ENCODE data around the gene LRRC66.

The LRRC66 gene, protein sequence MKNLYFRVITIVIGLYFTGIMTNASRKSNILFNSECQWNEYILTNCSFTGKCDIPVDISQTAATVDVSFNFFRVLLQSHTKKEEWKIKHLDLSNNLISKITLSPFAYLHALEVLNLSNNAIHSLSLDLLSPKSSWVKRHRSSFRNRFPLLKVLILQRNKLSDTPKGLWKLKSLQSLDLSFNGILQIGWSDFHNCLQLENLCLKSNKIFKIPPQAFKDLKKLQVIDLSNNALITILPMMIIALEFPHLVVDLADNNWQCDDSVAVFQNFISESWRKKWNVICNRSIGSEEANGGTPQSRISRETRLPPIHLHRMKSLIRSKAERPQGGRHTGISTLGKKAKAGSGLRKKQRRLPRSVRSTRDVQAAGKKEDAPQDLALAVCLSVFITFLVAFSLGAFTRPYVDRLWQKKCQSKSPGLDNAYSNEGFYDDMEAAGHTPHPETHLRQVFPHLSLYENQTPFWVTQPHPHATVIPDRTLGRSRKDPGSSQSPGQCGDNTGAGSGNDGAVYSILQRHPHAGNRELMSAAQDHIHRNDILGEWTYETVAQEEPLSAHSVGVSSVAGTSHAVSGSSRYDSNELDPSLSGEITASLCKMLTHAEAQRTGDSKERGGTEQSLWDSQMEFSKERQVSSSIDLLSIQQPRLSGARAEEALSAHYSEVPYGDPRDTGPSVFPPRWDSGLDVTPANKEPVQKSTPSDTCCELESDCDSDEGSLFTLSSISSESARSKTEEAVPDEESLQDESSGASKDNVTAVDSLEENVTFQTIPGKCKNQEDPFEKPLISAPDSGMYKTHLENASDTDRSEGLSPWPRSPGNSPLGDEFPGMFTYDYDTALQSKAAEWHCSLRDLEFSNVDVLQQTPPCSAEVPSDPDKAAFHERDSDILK

DNA sequence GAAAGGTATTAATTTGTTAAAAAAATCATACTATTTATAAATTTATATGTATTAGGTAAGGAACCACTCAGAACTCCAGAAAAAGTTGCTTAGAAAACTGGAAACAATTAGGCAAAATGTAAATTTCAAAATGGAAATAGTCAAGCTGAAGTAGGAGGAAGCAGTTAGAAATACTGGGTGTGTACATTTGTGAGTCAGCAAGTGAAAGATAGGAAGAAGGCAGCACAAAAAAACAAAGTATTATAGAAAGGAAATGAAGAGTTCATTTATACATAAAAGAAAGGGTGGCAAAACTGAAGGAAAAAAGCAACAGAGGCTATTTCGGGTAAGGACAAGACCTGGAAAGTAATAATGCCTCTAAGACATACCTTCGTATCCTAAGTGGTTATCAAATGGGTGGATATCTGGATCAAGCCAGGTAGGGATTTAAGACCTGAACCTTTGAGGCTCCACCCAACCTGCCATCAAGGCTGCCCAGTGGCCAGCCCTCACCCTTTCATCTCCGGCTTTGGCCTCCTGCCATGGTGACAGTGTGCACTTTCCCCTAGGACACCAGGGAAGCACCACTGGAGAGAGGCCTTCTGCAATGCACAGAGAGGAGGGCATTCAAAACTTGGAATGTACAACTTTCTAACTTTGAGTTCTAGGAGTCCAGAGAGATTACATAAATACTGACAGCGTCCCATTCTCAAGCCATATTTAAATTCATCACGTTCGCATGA lies at the start of gene LRRC66:
LRRC66 (minus strand) TSS at position 428 of the 722 bp plus-strand sequence. CDS start 2,750 bp downstream, outside the sequence.
- Histone ChIP-seq H3K4me3 (no peak within 1 kb of the TSS), H3K36me3 (replicated peaks) (peaks cover 13% of the 10 kb centered on the region), H3K9me3 (no peaks in the 10 kb centered on the region), H3K27me3 (ENCODE audit: low read depth) (no peaks in the 10 kb centered on the region), H3K4me1 (no peaks in the 10 kb centered on the region)
- no peak for DNase-seq (ENCODE audit: low spot score in 2 of 2)
- in situ Hi-C loops (cut with MboI; ENCODE audit: low sequenced_read_pairs): no loop called here

DNA sequence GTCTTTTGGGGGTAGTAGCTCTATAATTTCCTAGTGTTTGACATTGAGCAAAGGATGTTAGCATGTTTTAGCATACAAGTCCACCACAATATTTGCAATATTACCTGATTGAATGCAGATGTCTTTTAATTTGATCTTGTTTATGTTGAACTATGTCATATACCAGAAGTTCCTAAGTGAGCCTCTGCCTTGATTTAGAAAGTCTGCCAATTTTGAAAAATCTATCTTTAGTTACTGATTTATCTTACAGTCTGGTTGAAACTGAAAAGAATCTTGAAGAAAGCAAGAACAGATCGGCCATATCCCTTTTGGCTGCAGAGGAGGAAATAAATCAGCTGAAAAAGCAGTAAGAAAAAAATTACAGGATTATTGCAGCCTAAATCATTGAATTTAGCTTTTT lies 49.4 kb upstream of the LRRC66 start:
- Histone ChIP-seq H3K36me3 (replicated peaks) (no peaks in the 10 kb centered on the region), H3K4me3 (no peak overlapping the region), H3K27me3 (ENCODE audit: low read depth) (no peaks in the 10 kb centered on the region), H3K4me1 (no peaks in the 10 kb centered on the region), H3K9me3 (no peaks in the 10 kb centered on the region)
- in situ Hi-C loops (cut with MboI; ENCODE audit: low sequenced_read_pairs): no loop called here
- DNase-seq (ENCODE audit: low spot score in 2 of 2): no peak

DNA sequence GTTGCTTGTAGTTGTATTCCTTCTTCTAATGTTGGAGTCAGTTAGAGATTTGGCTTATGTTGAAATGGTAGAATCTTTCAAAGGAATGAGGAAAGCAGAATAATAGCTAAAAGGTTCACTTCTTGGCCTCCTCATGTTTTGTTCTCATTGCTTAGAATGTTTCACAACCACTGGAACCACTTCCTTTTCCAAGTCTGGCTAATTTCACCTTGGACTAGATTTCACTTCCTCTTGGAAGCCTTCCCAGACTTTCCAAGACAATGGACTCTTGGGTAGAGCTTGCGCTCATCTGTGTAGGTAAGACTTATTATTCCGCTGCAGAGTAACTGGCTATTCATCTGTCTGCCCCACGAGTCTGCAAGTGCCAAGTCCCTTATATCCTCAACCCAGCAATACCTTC lies 39.2 kb upstream of the LRRC66 start:
- in situ Hi-C loops (cut with MboI; ENCODE audit: low sequenced_read_pairs): no loop called here
- H3K4me1 ChIP-seq: no peaks in the 10 kb centered on the region
- no peak overlapping the region for H3K4me3 ChIP-seq
- no peaks in the 10 kb centered on the region for H3K36me3 ChIP-seq (replicated peaks)
- DNase-seq (ENCODE audit: low spot score in 2 of 2): no peak
- H3K9me3 ChIP-seq: no peaks in the 10 kb centered on the region
- no peaks in the 10 kb centered on the region for H3K27me3 ChIP-seq (ENCODE audit: low read depth)

DNA sequence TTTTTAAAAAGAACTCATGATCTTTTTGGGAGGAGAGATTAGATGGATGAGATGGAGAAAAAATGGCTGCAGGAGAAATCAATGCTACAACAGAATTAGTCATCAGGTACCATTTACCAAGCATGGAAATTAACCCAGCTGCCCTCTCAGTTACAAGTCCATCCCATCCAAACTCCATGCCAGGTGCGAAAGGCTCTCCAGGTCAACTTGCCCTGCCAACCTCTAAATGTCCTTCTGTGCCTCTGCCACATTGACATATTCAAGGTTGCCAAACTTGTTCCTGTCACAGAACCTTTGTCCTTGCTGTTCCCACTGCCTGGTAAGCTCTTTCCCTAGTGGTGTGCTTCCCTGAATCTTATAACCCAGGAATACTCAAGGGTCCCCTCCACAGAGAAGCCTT lies 38.1 kb upstream of the LRRC66 start:
- H3K36me3 ChIP-seq (replicated peaks): no peaks in the 10 kb centered on the region
- no peak overlapping the region for H3K4me3 ChIP-seq
- H3K4me1 ChIP-seq: no peaks in the 10 kb centered on the region

DNA sequence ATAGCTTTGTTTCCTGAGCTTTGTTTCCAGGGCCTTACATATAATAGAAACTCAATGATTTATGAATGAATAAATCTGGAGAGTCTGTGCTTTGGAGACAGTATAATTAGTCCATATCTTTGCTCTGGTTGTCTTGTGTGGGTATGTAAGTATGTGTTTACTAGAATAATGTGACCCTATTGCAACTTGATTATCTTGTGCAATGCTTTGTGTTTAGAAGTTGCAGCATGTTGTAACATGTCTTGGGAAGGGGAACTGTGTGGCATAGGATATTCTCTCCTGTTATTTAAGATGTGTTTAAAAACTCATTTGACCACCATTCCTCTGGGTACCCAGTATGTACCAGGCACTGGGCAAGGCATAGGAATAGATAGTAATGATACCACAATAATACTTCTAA lies 37.0 kb upstream of the LRRC66 start:
- DNase-seq (ENCODE audit: low spot score in 2 of 2): no peak
- H3K4me3 ChIP-seq: no peak overlapping the region
- no peaks in the 10 kb centered on the region for H3K36me3 ChIP-seq (replicated peaks)
- H3K9me3 ChIP-seq: no peaks in the 10 kb centered on the region
- no peaks in the 10 kb centered on the region for H3K27me3 ChIP-seq (ENCODE audit: low read depth)
- H3K4me1 ChIP-seq: no peaks in the 10 kb centered on the region
- in situ Hi-C loops (cut with MboI; ENCODE audit: low sequenced_read_pairs): no loop called here

More for the DNA sequence above, 38.1 kb upstream of the LRRC66 start:
- H3K9me3 ChIP-seq: no peaks in the 10 kb centered on the region
- no peak for DNase-seq (ENCODE audit: low spot score in 2 of 2)
- H3K27me3 ChIP-seq (ENCODE audit: low read depth): no peaks in the 10 kb centered on the region
- in situ Hi-C loops (cut with MboI; ENCODE audit: low sequenced_read_pairs): no loop called here

DNA sequence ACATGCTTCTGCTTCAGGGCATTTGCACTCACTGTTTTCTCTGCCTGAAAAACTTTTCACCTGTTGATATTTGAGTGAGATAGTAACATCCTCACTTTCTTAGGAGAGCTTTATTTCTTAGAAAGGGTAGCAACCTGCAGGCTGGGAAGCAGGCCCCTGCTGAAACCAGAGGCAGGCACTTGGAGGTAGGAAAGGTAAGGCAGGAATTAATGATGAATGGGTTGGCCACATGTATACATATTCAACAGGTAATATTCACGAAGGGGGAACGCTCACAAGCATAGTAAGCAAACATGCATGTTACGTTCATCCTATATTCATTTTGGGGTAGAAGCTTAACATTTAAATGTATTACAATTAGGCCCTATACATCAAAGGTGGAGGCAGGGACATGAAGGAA lies 34.1 kb upstream of the LRRC66 start:
- Histone ChIP-seq H3K4me1 (no peaks in the 10 kb centered on the region), H3K27me3 (ENCODE audit: low read depth) (no peaks in the 10 kb centered on the region), H3K9me3 (no peaks in the 10 kb centered on the region; the same call in 1 of the 2 replicates), H3K36me3 (replicated peaks) (no peaks in the 10 kb centered on the region), H3K4me3 (no peak overlapping the region)
- no peak for DNase-seq (ENCODE audit: low spot score in 2 of 2)
- in situ Hi-C loops (cut with MboI; ENCODE audit: low sequenced_read_pairs): no loop called here

DNA sequence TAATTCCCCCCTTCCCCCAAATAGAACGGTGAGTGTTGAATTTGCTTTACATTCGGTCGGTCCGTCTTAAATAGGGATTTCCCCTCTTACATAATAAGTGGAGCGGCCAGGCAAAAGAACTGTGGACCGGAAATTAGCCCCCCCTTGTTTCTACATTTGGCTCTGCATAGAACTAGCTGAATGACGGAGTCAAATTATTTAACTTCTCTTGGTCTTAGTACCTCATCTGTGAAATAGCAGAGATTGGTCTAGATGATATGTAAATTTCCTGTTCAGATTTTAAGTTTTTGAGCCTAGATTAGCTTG lies 32.3 kb upstream of the LRRC66 start:
- Histone ChIP-seq H3K4me1 (peaks cover 12% of the 10 kb centered on the region), H3K36me3 (replicated peaks) (no peaks in the 10 kb centered on the region), H3K27me3 (ENCODE audit: low read depth) (no peaks in the 10 kb centered on the region), H3K9me3 (peaks cover 2% of the 10 kb centered on the region; the same call in 1 of the 2 replicates), H3K4me3 (no peak overlapping the region)
- no peak for DNase-seq (ENCODE audit: low spot score in 2 of 2)
- in situ Hi-C loops (cut with MboI; ENCODE audit: low sequenced_read_pairs): no loop called here

DNA sequence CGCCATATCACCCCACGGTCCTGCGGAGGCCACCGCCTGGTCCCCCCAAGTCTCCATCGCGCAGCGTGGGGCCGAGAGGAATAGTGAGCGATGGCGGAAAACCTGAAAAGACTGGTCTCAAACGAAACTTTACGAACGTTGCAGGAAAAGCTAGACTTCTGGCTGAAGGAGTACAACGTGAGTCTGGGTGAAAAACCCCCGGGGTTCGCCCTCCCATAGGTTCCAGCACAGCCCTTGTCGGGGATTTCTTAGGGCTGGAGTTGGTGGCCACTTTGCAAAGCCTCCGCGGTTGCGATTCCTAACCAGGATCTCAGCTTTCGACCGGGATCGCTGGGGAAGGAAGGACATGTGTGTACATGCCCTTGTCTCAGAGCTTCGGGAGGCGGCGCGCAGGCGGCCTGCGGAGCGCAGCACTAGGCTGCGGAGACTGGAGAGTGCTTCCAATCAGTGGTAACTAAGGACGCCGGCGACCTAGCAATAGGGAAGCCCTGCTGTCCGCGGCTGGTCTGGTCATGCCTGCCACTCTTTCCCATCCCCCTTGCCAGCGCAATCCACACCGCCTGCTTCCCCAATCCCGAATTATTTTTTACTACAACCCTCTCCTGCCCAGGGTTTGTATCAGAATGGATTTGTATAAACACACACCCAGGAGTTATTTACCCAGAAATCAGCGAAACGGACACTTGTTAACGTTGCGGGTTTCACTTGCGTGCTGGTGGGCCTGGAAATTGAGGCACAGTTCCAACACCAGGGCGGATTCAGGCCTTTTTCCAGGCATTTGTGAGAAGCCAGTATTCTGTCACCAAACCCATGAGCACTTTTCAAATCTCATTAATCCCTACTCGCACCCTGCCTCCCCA lies 31.7 kb upstream of the LRRC66 start:
- H3K4me1 ChIP-seq: peaks cover 12% of the 10 kb centered on the region
- in situ Hi-C loops (cut with MboI; ENCODE audit: low sequenced_read_pairs): no loop called here
- peaks cover 2% of the 10 kb centered on the region; the same call in 1 of the 2 replicates for H3K9me3 ChIP-seq
- H3K36me3 ChIP-seq (replicated peaks): no peaks in the 10 kb centered on the region
- H3K27me3 ChIP-seq (ENCODE audit: low read depth): no peaks in the 10 kb centered on the region
- DNase-seq (ENCODE audit: low spot score in 2 of 2): peak in 1 of 2 experiments; percentile 24
- H3K4me3 ChIP-seq: no peak overlapping the region

DNA sequence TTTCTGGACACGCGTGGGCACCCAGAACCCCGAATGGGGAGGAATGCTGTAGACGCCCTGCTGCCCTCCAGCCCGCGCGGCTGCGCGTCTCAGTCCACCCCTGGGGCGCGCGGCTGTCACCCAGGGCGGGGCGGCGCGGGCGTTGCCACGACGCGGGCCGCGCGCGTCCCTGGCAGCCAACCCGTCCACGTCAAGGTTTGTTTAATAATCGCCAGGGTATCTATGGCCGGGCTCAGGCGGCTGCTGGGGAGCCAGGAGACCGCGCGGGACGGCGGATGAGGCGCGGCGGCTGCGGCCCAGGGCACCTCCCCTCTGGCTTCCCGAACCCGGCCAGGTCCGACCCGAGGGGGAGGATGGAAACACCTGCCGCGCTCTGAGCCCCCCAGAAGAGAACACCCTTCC lies 31.1 kb upstream of the LRRC66 start, which contains the start of gene SPATA18:
SPATA18 (plus strand) TSS at position 92 of the 402 bp plus-strand sequence. CDS start 401 bp downstream, outside the sequence.
- H3K27me3 ChIP-seq (ENCODE audit: low read depth): no peaks in the 10 kb centered on the region
- in situ Hi-C loops (cut with MboI; ENCODE audit: low sequenced_read_pairs): no loop called here
- DNase-seq (ENCODE audit: low spot score in 2 of 2): no peak
- H3K4me3 ChIP-seq: no peak within 1 kb of the TSS
- peaks cover 12% of the 10 kb centered on the region for H3K4me1 ChIP-seq
- peaks cover 2% of the 10 kb centered on the region; the same call in 1 of the 2 replicates for H3K9me3 ChIP-seq
- H3K36me3 ChIP-seq (replicated peaks): no peaks in the 10 kb centered on the region

DNA sequence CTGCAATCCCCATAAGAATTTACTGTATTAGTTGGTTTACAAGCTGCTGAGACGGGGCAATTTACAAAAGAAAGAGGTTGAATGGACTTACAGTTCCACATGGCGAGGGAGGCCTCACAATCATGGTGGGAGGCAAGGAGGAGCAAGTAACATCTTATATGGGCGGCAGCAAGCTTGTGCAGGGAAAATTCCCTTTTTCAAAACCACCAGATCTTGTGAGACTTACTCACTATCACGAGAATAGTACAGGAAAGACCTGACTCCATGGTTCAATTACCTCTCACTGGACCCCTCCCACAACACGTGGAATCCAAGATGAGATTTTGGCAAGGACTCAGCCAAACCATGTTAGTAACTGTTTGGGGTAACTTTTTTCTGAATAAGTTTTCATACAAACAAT lies 29.1 kb upstream of the LRRC66 start:
- Histone ChIP-seq H3K27me3 (ENCODE audit: low read depth) (no peaks in the 10 kb centered on the region), H3K9me3 (peaks cover 2% of the 10 kb centered on the region; the same call in 1 of the 2 replicates), H3K36me3 (replicated peaks) (no peaks in the 10 kb centered on the region), H3K4me1 (peaks cover 12% of the 10 kb centered on the region), H3K4me3 (no peak overlapping the region)
- no peak for DNase-seq (ENCODE audit: low spot score in 2 of 2)
- in situ Hi-C loops (cut with MboI; ENCODE audit: low sequenced_read_pairs): no loop called here

DNA sequence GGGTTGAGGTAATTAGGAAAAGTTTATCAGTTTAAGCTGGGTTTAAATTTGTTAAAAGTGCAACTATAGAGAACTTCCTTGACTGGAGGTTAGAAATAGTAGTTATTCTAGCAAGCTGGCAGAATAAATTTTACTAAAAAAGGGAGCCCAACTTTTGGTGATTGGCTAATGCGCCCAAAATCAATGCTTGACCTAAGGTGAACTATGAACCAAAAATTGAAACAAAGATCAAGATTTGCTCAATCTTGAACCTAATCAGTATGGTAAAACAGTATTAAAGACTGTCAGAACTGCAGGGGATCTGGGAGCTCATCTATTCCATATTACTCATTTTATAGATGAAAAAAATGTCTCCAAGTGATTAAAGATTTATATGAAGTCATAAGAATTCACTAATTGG lies 24.9 kb upstream of the LRRC66 start:
- 0 out of 2 replicates have a peak, but pooled peaks cover 2% of the 10 kb centered on the region for H3K9me3 ChIP-seq
- in situ Hi-C loops (cut with MboI; ENCODE audit: low sequenced_read_pairs): no loop called here
- no peak for DNase-seq (ENCODE audit: low spot score in 2 of 2)
- H3K4me3 ChIP-seq: no peak overlapping the region
- H3K4me1 ChIP-seq: peaks cover 12% of the 10 kb centered on the region
- no peaks in the 10 kb centered on the region for H3K27me3 ChIP-seq (ENCODE audit: low read depth)
- no peaks in the 10 kb centered on the region for H3K36me3 ChIP-seq (replicated peaks)

DNA sequence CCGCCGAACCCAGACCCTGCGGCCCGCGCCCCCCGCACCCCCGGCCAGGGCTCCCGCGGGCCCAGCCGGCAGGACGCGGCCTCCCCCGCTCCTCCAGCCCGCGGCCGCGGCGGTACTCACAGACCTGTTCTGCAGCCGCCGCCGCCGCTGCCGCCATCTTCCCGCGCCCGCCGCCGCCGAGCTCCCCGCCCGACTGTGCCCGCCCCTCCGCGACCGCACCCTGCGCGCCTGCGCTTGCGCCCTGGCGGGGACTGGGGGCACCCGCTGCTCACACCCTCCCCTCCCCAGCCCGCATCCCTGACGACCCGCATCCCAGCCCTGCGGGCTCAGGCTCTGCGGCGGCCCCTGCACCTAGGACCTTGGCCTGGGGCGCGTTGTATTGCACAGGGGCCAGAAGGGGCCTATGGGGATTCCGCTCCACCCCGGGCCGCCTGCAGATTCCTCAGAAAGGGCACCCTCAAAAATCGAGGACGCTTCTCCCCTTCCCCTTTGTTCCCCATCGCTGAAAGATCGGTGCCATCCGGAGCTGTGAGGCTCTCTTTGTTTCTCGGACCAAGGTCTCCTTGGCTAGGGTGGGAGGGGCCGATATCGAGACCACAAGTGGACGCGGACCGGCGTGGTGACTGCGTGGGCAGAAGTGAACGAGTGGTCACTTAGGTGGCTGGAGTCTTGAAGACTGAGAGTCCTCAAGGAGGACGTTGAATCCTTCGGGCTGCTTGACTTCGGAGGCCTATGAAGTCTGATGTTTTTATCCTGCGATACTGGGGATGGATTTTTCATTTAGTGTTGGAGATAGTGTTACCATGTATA lies 18.1 kb upstream of the LRRC66 start, which contains the start of gene SGCB:
SGCB (minus strand) TSS at position 197 of the 810 bp plus-strand sequence; CDS start at position 157, 40 bp downstream.
- Histone ChIP-seq H3K27me3 (ENCODE audit: low read depth) (no peaks in the 10 kb centered on the region), H3K36me3 (replicated peaks) (no peaks in the 10 kb centered on the region), H3K4me1 (peaks cover 15% of the 10 kb centered on the region), H3K4me3 (peak within 1 kb of the TSS; percentile 64), H3K9me3 (no peaks in the 10 kb centered on the region)
- in situ Hi-C loops (cut with MboI; ENCODE audit: low sequenced_read_pairs): no loop called here
- DNase-seq (ENCODE audit: low spot score in 2 of 2): peak; percentile 39 to 82

All from HAP-1 (cell line).